ENCODE measurements around the gene CDKAL1.

Gene CDKAL1

DNA sequence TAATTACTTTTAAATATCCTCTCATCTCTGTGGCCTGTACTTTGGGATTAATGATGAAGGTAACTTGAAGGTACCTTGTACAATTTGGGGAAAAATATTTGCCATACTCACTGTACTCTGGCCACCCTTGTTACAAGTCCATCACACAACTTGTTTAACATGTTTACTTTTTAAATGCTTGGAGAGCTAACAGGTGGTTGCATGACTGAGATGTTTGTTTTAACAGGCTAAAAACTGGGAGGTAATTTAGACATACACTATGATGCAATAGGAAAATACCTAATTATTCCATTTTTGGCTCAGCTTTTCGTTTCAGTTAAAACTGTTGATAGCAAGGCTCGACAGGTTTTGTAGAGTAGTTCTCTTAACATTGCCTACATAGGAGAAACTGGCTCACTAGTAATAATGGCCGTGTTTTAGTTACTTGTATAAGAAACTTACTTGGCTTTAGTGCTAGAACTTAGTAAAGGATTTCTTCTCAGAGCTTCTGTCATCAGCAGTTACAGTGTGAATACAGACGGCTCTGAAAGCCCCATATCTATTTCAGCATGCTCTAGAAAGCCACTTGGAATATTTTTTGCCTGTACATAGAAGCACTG lies 569.5 kb downstream of the CDKAL1 start:
- H4K8ac ChIP-seq (ENCODE audit: low read depth, low read length), result no peak overlapping the region
- no peak overlapping the region for H2BK15ac ChIP-seq (ENCODE audit: low read length)
- H3K4me3 ChIP-seq (ENCODE audit: low read length in 2 of 2), result no peak overlapping the region
- H3K9me3 ChIP-seq (replicated peaks in 1 of 2; ENCODE audit: control insufficient read depth in 2 of 2, insufficient read depth in 1 of 2, low read depth in 1 of 2, low read length in 2 of 2), result no peaks in the 10 kb centered on the region
- no peak overlapping the region for H2BK12ac ChIP-seq (ENCODE audit: low read length)
- no peak overlapping the region for H3K14ac ChIP-seq (ENCODE audit: low read length)
- H3K4me2 ChIP-seq (ENCODE audit: insufficient read depth, low read length, poor library complexity, severe bottlenecking), result no peak overlapping the region
- no peak overlapping the region for H3K27ac ChIP-seq (replicated peaks; ENCODE audit: low read length)
- no peak overlapping the region for H3K4ac ChIP-seq (ENCODE audit: low read length)
- no peak overlapping the region for H2BK120ac ChIP-seq (ENCODE audit: low read depth, low read length)
- H3K27me3 ChIP-seq (ENCODE audit: control insufficient read depth in 3 of 3, insufficient read depth in 3 of 3, low read depth in 1 of 3, low read length in 3 of 3), result no peaks in the 10 kb centered on the region
- no CpG with 5 or more reads among the region's 4 CpGs for WGBS, 2 donors (ENCODE audit: extremely low coverage in 2 of 2, insufficient read length in 2 of 2, insufficient replicate concordance in 1 of 2)
- no peak overlapping the region for H3K9ac ChIP-seq (ENCODE audit: low read depth, low read length, poor library complexity)
- no peak overlapping the region for H3K18ac ChIP-seq (ENCODE audit: low read length)
- H4K91ac ChIP-seq (ENCODE audit: low read depth, low read length, poor library complexity), result no peak overlapping the region
- no peaks in the 10 kb centered on the region for H3K79me1 ChIP-seq (ENCODE audit: low read depth, low read length)
- H2AK5ac ChIP-seq (ENCODE audit: low read depth, low read length), result no peak overlapping the region
- no peak overlapping the region for H2BK5ac ChIP-seq (ENCODE audit: low read length)
- peaks cover 7 to 9% of the 10 kb centered on the region in 2 donors for H3K4me1 ChIP-seq (ENCODE audit: control insufficient read depth in 2 of 2, insufficient read depth in 1 of 2, low read depth in 1 of 2, low read length in 2 of 2)
- no peak overlapping the region for H3K23ac ChIP-seq (ENCODE audit: low read depth, low read length, poor library complexity)
- no peak for DNase-seq (ENCODE audit: low spot score)
- no peaks in the 10 kb centered on the region for H3K36me3 ChIP-seq (replicated peaks in 1 of 2; ENCODE audit: control insufficient read depth in 2 of 2, insufficient read depth in 2 of 2, low read length in 2 of 2)
- no peak overlapping the region for H2AFZ ChIP-seq (ENCODE audit: low read length)

- no peak overlapping the region for H3K23ac ChIP-seq (ENCODE audit: low read depth, low read length, poor library complexity)
- no peak overlapping the region for H2AK5ac ChIP-seq (ENCODE audit: low read depth, low read length)
- no peak overlapping the region for H2BK15ac ChIP-seq (ENCODE audit: low read length)
- H3K18ac ChIP-seq (ENCODE audit: low read length), result no peak overlapping the region
- no peaks in the 10 kb centered on the region for H3K9me3 ChIP-seq (replicated peaks in 1 of 2; ENCODE audit: control insufficient read depth in 2 of 2, insufficient read depth in 1 of 2, low read depth in 1 of 2, low read length in 2 of 2)
- H3K4me3 ChIP-seq (ENCODE audit: low read length in 2 of 2), result no peak overlapping the region
- no peak overlapping the region for H2AFZ ChIP-seq (ENCODE audit: low read length)
- H3K9ac ChIP-seq (ENCODE audit: low read depth, low read length, poor library complexity), result no peak overlapping the region
- H2BK5ac ChIP-seq (ENCODE audit: low read length), result no peak overlapping the region
- no CpG with 5 or more reads among the region's 2 CpGs for WGBS, 2 donors (ENCODE audit: extremely low coverage in 2 of 2, insufficient read length in 2 of 2, insufficient replicate concordance in 1 of 2)
- H3K79me1 ChIP-seq (ENCODE audit: low read depth, low read length), result no peaks in the 10 kb centered on the region
- no peaks in the 10 kb centered on the region for H3K36me3 ChIP-seq (replicated peaks in 1 of 2; ENCODE audit: control insufficient read depth in 2 of 2, insufficient read depth in 2 of 2, low read length in 2 of 2)
- no peak overlapping the region for H3K4ac ChIP-seq (ENCODE audit: low read length)
- H2BK120ac ChIP-seq (ENCODE audit: low read depth, low read length), result no peak overlapping the region
- no peak overlapping the region for H3K4me2 ChIP-seq (ENCODE audit: insufficient read depth, low read length, poor library complexity, severe bottlenecking)
- peaks cover 4 to 9% of the 10 kb centered on the region in 2 donors for H3K4me1 ChIP-seq (ENCODE audit: control insufficient read depth in 2 of 2, insufficient read depth in 1 of 2, low read depth in 1 of 2, low read length in 2 of 2)
- no peak overlapping the region for H3K27ac ChIP-seq (replicated peaks; ENCODE audit: low read length)
- no peak overlapping the region for H4K8ac ChIP-seq (ENCODE audit: low read depth, low read length)
- DNase-seq (ENCODE audit: low spot score), result no peak
- H3K14ac ChIP-seq (ENCODE audit: low read length), result no peak overlapping the region
- no peak overlapping the region for H4K91ac ChIP-seq (ENCODE audit: low read depth, low read length, poor library complexity)
- no peak overlapping the region for H2BK12ac ChIP-seq (ENCODE audit: low read length)
- no peaks in the 10 kb centered on the region for H3K27me3 ChIP-seq (ENCODE audit: control insufficient read depth in 3 of 3, insufficient read depth in 3 of 3, low read depth in 1 of 3, low read length in 3 of 3)
Measured at GRCh38 chr6:21104288-21104687, 570.0 kb downstream of the CDKAL1 start.

DNA sequence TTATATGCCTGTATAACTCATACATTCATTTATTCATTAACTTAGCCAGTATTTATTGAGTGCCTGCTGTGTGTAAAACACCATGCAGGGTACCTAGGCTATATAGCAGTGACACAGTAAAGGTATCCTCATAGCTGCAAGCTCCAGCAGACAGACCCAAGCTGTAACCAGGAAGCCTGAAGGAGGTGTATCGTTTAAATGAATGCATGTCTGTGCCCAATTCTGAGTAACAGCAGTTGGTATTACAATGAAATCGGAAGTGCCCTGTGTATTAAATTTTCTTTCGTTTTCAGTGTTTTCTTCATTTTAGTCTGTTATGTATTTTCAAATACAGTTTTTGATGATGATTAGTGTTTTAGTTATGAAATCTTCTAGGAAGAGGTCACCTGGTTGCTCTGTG lies 573.5 kb downstream of the CDKAL1 start:
- H3K9ac ChIP-seq (ENCODE audit: low read depth, low read length, poor library complexity), result no peak overlapping the region
- H3K4me3 ChIP-seq (ENCODE audit: low read length in 2 of 2), result no peak overlapping the region
- H3K27ac ChIP-seq (replicated peaks; ENCODE audit: low read length), result no peak overlapping the region
- no peak overlapping the region for H2AK5ac ChIP-seq (ENCODE audit: low read depth, low read length)
- H3K4ac ChIP-seq (ENCODE audit: low read length), result no peak overlapping the region
- no peak overlapping the region for H3K4me2 ChIP-seq (ENCODE audit: insufficient read depth, low read length, poor library complexity, severe bottlenecking)
- H3K14ac ChIP-seq (ENCODE audit: low read length), result no peak overlapping the region
- H3K4me1 ChIP-seq (ENCODE audit: control insufficient read depth in 2 of 2, insufficient read depth in 1 of 2, low read depth in 1 of 2, low read length in 2 of 2), result peaks cover 2 to 4% of the 10 kb centered on the region in 2 donors
- no peak overlapping the region for H2BK120ac ChIP-seq (ENCODE audit: low read depth, low read length)
- H4K8ac ChIP-seq (ENCODE audit: low read depth, low read length), result no peak overlapping the region
- H3K9me3 ChIP-seq (replicated peaks in 1 of 2; ENCODE audit: control insufficient read depth in 2 of 2, insufficient read depth in 1 of 2, low read depth in 1 of 2, low read length in 2 of 2), result no peaks in the 10 kb centered on the region
- no peaks in the 10 kb centered on the region for H3K79me1 ChIP-seq (ENCODE audit: low read depth, low read length)
- no peaks in the 10 kb centered on the region for H3K36me3 ChIP-seq (replicated peaks in 1 of 2; ENCODE audit: control insufficient read depth in 2 of 2, insufficient read depth in 2 of 2, low read length in 2 of 2)
- no peak overlapping the region for H2AFZ ChIP-seq (ENCODE audit: low read length)
- no peak for DNase-seq (ENCODE audit: low spot score)
- no peak overlapping the region for H3K23ac ChIP-seq (ENCODE audit: low read depth, low read length, poor library complexity)
- H4K91ac ChIP-seq (ENCODE audit: low read depth, low read length, poor library complexity), result no peak overlapping the region
- H2BK15ac ChIP-seq (ENCODE audit: low read length), result no peak overlapping the region
- no peaks in the 10 kb centered on the region for H3K27me3 ChIP-seq (ENCODE audit: control insufficient read depth in 3 of 3, insufficient read depth in 3 of 3, low read depth in 1 of 3, low read length in 3 of 3)
- no peak overlapping the region for H2BK12ac ChIP-seq (ENCODE audit: low read length)
- H3K18ac ChIP-seq (ENCODE audit: low read length), result no peak overlapping the region
- no peak overlapping the region for H2BK5ac ChIP-seq (ENCODE audit: low read length)
- no CpG with 5 or more reads among the region's 3 CpGs for WGBS, 2 donors (ENCODE audit: extremely low coverage in 2 of 2, insufficient read length in 2 of 2, insufficient replicate concordance in 1 of 2)

DNA sequence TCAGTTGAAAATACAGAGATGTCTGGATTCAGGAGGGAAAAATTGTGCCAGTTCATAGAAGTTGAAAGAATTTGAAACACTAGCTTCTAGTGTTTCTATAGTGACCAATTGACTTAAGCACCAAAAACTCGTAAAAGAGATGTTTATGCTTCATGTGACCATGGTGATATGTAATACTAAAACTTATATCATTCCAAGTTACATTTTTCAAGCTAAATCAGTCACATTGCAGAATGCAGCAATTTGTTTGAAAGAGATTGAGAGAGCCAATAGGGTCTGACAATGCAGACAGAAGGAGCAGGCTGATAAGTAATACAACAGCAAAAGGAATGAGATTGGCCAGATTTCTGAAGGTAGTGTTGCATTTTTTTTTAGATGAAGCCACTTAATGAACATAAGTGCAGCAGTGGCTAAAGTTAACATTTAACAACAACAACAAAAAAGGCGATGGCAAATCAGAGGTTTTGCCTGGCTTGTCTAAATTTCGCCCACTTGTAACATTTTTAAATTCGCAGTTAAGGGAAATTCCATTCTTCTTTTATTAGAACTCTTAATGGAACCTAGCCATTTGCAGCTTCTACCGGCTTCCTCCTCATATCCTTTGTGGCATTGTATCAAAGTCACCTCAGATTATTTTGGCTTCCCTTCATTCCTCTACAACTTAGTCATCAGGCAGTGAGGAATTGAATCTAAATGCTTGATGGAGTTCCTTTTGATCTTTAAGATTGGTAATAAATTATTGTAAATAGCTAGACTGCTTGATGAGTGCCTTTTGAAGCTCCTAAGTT lies 575.3 kb downstream of the CDKAL1 start:
- Histone ChIP-seq H2BK12ac (ENCODE audit: low read length) (no peak overlapping the region), H2AK5ac (ENCODE audit: low read depth, low read length) (no peak overlapping the region), H3K36me3 (replicated peaks in 1 of 2; ENCODE audit: control insufficient read depth in 2 of 2, insufficient read depth in 2 of 2, low read length in 2 of 2) (no peaks in the 10 kb centered on the region), H2AFZ (ENCODE audit: low read length) (no peak overlapping the region), H3K9ac (ENCODE audit: low read depth, low read length, poor library complexity) (no peak overlapping the region), H3K79me1 (ENCODE audit: low read depth, low read length) (no peaks in the 10 kb centered on the region), H3K23ac (ENCODE audit: low read depth, low read length, poor library complexity) (no peak overlapping the region), H3K4ac (ENCODE audit: low read length) (no peak overlapping the region), H3K18ac (ENCODE audit: low read length) (no peak overlapping the region), H2BK120ac (ENCODE audit: low read depth, low read length) (no peak overlapping the region), H3K4me3 (ENCODE audit: low read length in 2 of 2) (no peak overlapping the region), H3K27ac (replicated peaks; ENCODE audit: low read length) (no peak overlapping the region), H3K4me2 (ENCODE audit: insufficient read depth, low read length, poor library complexity, severe bottlenecking) (no peak overlapping the region), H3K27me3 (ENCODE audit: control insufficient read depth in 3 of 3, insufficient read depth in 3 of 3, low read depth in 1 of 3, low read length in 3 of 3) (no peaks in the 10 kb centered on the region), H4K91ac (ENCODE audit: low read depth, low read length, poor library complexity) (no peak overlapping the region), H3K14ac (ENCODE audit: low read length) (no peak overlapping the region), H3K9me3 (replicated peaks in 1 of 2; ENCODE audit: control insufficient read depth in 2 of 2, insufficient read depth in 1 of 2, low read depth in 1 of 2, low read length in 2 of 2) (no peaks in the 10 kb centered on the region), H4K8ac (ENCODE audit: low read depth, low read length) (no peak overlapping the region), H2BK15ac (ENCODE audit: low read length) (no peak overlapping the region), H2BK5ac (ENCODE audit: low read length) (no peak overlapping the region), H3K4me1 (ENCODE audit: control insufficient read depth in 2 of 2, insufficient read depth in 1 of 2, low read depth in 1 of 2, low read length in 2 of 2) (peaks cover 2 to 4% of the 10 kb centered on the region in 2 donors)
- DNase-seq (ENCODE audit: low spot score), result no peak
- WGBS, 2 donors (ENCODE audit: extremely low coverage in 2 of 2, insufficient read length in 2 of 2, insufficient replicate concordance in 1 of 2), result no CpG with 5 or more reads among the region's 5 CpGs

All from neuronal stem cell (in vitro differentiated cells).